Prostate gland (tissue), 2 donors: ENCODE data around the gene SMG6.

Experiments used
- POLR2A ChIP-seq: fragments of 450-650 bp; IDR thresholded peaks from one replicate; pipeline ENCODE4 v1.6.1; 2016; ENCODE audit warnings: antibody characterized with exemption, mild to moderate bottlenecking
- POLR2AphosphoS5 ChIP-seq: sonication (generic); formaldehyde crosslinking; IDR thresholded peaks from one replicate; pipeline ENCODE4 v1.6.1; 2017; ENCODE audit warnings: antibody characterized with exemption
- TF ChIP-seq, protein P1 (sequence below), 4 experiments: fragments of 200-600 bp in 2 of 4; fragments of 450-650 bp in 2 of 4; sonication (generic) in 2 of 4; IDR thresholded peaks; 1 replicate in 3 of 4; 2 replicates in 1 of 4; pipeline ENCODE4 v1.5.1; 2016 to 2019; ENCODE audit warnings: antibody characterized with exemption in 4 of 4, mild to moderate bottlenecking in 2 of 4, moderate library complexity in 2 of 4

DNA sequence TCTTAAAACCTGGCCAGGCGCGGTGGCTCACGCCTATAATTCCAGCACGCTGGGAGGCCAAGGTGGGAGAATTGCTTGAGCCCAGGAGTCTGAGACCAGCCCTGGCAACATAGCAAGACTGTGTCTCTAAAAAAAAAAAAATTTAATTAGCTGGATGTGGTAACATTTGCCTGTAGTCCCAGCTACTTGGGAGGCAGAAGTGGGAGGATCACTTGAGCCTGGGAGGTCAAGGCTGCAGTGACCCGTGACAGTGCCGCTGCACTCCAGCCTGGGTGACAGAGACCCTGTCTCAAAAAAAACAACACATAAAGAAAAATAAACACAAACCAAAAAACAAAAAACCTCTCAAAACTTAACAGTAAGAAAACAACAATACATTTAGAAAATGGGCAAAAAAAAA lies 106.3 kb downstream of the SMG6 start:
- TF ChIP-seq POLR2AphosphoS5 (no peak), POLR2A (no peak)
- TF ChIP-seq, protein P1, sequence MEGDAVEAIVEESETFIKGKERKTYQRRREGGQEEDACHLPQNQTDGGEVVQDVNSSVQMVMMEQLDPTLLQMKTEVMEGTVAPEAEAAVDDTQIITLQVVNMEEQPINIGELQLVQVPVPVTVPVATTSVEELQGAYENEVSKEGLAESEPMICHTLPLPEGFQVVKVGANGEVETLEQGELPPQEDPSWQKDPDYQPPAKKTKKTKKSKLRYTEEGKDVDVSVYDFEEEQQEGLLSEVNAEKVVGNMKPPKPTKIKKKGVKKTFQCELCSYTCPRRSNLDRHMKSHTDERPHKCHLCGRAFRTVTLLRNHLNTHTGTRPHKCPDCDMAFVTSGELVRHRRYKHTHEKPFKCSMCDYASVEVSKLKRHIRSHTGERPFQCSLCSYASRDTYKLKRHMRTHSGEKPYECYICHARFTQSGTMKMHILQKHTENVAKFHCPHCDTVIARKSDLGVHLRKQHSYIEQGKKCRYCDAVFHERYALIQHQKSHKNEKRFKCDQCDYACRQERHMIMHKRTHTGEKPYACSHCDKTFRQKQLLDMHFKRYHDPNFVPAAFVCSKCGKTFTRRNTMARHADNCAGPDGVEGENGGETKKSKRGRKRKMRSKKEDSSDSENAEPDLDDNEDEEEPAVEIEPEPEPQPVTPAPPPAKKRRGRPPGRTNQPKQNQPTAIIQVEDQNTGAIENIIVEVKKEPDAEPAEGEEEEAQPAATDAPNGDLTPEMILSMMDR (IDR thresholded peaks at IDR 0.05) = no peak
